Measurements from ENCODE around the gene TTLL5.

- peak; percentile 88 for TF ChIP-seq CTCF (conservative IDR thresholded peaks at IDR 0.05; ENCODE audit: low read depth, low read length)
- TF ChIP-seq EZH2phosphoT487 (IDR thresholded peaks at IDR 0.05; ENCODE audit: borderline replicate concordance, low read length) = no peak
Measured at GRCh38 chr14:75979071-75979571, 318.1 kb downstream of the TTLL5 start.

Data from PC-3 (cell line).